HG03558 (cell line): ENCODE data around the gene RPS25.
A peak's percentile ranks its signal among the peaks of the same experiment; 100 is the strongest.
"Not testable (repeated sequence)": the region's sequence is repeated elsewhere in the genome, so short reads cannot be mapped to it uniquely, and the experiment has no call there.

ENCODE experiments used
- ATAC-seq: cut with Tn5 transposase; IDR thresholded peaks from one replicate; pipeline ENCODE4 v1.9.1; 2021; ENCODE audit warnings: moderate number of reproducible peaks; ENCODE audit not compliant: unreplicated experiment; ENCODE audit errors: extremely low read depth

RPS25 gene

DNA sequence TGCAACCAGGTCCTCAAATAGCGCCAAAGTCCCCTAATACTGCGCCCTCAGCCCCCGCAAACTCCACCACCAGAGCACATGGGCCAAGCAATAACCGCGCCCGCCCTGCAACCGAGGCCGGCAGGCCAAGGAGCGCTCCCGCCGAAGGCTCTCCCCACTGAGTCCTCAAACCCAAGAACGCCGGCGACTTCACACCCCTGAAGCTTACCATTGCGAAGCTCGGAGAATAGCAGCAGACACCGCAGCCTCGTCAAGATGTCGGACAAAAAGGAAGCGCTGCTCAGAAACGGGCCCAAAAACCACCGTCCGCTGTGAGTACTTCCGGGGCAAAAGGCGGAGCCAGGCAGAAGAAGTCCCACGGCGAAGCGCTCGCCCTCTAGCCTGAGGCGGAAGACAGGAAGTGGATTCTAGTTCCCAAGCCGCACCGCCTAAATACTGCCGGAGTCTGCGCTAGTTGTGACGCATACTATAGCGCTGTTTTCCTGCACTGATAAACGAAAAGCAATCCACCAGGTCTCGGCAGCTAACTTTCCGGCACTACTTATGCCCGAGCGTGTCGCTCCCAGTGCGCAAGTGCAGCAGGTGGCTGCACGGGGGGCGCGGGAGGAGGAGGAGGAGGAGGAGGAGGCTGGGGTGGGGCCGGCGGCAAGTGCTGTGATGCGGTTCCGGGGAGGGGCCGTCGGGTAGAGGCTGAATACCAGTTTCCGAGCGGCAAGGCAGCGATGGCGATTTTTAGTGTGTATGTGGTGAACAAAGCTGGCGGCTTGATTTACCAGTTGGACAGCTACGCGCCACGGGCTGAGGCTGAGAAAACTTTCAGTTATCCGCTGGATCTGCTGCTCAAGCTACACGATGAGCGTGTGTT, at the start of gene RPS25, which contains the start of gene TRAPPC4:
Gene RPS25, minus strand, starts transcription at position 270 of the 865 bp plus-strand sequence. Its CDS starts 59 bp downstream, at position 211.
Gene TRAPPC4, plus strand, starts transcription at position 693 of the 865 bp plus-strand sequence. Its CDS starts 30 bp downstream, at position 723.
- ATAC-seq = peak; percentile 62

DNA sequence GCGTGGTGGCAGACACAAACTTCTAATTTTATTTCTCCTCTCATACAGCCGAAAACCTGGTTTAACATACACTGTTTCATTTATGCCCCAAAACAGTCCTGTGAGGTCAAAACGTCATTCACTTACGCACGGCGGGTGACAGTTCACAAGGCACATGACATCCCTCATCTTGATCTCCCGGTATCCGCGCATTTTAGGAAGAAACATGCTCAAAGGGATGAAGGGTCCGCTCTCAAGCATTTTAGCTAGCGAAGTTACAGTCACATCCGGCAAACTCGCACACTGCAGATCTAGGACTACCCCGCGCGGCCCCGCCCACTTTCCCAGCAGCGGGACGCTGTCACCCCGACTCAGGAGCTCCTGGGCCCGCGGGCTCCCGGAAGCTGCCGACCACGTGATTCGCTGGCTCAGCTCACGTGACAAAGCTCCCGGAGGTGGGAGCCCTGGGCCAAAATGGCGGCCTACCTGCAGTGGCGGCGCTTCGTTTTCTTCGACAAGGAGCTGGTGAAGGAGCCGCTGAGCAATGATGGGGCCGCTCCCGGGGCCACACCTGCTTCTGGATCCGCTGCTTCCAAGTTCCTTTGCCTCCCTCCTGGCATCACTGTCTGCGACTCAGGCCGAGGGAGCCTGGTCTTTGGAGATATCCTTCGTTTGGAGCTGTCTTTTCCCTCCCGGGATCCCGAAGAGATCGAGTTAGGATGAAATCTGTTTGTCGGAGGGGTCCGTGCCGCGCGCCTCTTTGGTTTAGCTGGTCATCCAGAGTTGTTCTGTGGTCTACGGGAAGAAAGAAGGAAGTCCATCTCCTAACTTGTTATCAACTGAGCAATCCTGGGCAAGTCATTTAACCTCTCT, 49.5 kb upstream of the RPS25 start, which contains the start of gene VPS11:
Gene VPS11, plus strand, starts transcription at position 448 of the 852 bp plus-strand sequence. Its CDS starts 6 bp downstream, at position 454.
- ATAC-seq = peak; percentile 68

DNA sequence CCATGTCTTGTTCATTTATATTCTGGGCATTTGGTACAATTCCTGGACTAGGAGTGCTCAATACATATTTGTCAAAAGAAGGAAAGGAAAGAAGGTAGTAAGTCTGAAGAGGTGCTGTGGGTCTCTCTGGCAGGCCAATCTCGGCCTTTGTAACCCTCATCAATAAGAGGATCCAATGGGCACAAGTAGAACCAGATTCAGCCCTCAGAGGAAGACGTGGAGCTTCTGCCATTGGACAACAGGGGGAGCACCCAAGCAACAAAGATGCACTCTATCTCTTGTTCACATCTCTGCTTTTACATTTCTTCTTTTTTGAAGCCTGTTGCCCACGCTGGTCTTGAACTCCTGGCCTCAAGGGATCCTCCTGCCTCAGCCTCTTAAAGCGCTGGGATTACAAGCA, 47.2 kb upstream of the RPS25 start:
- ATAC-seq = no peak

DNA sequence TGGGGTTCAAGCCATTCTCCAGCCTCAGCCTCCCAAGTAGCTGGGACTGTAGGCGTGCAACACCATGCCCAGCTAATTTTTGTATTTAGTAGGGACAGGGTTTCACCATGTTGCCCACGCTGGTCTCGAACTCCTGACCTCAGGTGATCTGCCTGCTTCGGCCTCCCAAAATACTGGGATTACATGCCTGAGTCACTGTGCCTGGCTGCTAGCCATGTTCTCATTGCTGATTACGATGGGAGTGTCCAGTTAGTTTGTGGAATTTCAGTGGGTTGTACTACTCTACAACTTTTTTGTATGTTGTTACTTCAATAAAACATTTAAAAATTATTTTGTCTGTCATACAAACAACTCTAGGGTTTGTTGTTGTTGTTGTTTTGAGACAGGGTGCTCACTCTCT, 44.6 kb upstream of the RPS25 start:
- no peak for ATAC-seq

DNA sequence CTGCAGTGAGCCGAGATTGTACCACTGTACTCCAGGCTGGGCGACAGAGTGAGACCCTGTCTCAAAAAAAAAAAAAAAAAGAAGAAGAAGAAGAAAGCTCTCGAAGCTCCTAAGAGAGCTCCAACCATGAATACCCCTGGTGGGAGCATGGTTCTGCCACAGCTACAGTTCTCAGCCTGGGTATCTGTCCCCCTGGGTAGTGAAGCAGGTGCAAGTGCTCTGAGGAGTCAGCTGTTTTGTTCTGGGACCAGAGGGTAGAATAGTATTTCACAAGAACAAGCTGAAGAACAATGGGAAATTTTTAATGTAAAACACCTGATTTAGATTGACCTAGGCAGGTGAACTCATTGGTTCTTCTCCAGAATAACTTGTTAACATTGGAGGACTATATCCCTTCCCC, 43.1 kb upstream of the RPS25 start:
- ATAC-seq = no peak

DNA sequence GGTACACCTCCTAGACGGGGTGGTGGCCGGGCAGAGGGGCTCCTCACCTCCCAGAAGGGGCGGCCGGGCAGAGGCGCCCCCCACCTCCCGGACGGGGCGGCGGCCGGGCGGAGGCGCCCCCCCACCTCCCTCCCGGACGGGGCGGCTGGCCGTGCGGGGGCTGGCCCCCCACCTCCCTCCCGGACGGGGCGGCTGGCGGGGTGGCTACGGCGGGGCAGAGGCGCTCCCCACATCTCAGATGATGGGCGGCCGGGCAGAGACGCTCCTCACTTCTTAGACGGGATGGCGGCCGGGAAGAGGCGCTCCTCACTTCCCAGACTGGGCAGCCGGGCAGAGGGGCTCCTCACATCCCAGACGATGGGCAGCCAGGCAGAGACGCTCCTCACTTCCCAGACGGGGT, 41.0 kb upstream of the RPS25 start:
- ATAC-seq = not testable (repeated sequence)

DNA sequence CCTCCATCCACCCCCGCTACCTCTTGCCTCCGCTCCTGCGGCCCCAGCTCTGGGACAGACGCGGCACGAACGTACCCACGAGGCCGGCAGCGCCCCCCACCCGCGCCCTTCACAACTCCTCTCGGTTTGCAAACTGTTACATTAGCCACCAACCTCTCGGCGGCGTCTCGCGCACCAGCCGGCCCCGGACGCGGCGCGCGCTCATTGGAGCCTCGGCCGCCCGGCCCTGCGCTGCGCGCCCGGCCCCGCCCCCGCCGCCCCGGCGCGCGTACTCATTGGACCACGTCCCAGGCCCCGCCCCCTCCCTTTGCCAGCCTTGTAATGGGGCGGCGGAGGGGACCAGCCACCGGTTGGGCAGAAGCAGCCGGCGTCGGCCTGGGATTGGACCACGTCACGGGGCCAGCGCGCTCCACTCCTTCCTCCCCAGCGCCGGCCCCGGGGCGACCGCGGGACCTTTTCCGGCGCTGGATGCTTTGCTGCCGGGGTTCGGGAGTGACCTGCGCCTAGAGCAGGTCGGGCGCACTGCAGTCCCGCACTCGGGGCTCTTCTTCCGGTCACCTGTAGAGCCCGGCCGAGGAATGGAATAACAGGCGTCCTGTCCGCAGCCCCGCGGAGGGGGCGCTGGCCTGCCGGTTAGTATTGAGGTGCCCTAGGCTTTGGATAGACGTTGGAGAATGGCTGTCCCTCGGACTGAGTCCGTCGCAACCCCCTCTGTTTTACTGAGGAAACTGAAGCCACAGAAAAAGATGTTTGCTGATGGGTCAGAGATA, 39.0 kb upstream of the RPS25 start, which contains the start of gene HYOU1:
Gene HYOU1, minus strand, starts transcription at position 206 of the 770 bp plus-strand sequence. CDS start 1,045 bp downstream, outside the sequence.
- ATAC-seq = peak; percentile 85

DNA sequence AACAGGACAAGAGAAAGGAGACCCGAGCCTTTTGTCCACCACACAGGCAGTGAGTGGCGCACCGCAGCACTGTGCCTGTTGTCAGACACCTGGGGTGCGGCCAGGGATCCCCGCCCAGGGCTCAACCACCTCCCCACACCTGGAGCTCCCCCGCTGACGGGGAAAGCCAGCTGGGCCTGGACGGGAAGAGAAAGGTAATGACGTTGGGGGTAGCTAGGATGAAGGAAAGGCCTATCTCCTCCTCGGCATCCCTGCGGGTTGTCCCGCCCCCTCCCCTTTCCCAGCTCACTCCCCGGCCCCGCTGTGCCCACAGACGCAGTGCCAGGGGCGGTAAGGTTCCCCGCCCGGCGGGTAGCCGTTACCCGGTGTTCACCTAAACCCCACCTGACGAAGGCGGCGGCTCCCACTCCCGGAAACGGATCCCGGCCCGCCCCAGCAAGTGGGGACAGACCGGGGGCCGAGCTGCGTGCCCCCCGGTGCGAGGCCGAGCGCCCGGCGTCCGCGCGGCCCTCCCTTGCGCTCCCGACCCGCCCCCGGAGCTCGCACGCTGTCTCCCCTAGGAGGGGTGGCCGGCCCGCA, 38.4 kb upstream of the RPS25 start:
- no peak for ATAC-seq

DNA sequence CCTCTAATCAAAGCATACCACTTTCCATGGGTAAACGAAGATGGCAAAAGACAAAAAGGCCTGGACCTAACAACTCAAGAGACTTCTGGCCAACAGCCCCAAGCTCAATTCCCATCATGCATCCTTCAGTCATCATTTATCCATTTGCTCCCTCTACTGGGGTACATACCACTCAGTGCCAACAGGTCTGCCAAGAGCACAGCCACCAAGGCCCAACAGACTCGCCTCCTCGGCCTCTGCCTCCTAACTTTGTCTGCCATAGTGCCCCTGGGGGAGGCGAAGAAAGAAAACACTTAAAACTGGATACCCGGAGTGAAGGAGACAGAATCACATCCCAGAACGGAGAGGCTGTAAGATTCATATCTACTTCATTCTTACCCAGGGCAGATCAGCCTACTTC, 37.8 kb upstream of the RPS25 start:
- ATAC-seq = no peak

DNA sequence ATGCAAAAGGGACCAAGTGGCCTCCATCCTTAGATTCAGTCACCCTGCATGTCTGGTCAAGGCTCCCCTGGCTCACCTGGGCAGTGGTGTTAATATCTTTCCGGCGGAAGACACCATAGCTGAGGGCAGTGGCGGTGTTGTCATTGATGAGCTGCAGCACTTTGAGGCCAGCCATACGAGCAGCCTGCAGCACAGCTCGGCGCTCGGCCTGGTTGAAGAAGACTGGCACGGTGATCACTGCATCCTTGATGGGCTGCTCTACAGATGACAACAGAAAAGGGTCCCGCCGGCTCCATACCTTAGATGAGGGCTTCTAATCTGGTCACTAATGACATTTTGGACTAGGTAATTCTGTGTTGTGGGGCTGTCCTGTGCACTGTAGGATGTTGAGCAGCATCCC, 36.3 kb upstream of the RPS25 start:
- ATAC-seq = no peak

DNA sequence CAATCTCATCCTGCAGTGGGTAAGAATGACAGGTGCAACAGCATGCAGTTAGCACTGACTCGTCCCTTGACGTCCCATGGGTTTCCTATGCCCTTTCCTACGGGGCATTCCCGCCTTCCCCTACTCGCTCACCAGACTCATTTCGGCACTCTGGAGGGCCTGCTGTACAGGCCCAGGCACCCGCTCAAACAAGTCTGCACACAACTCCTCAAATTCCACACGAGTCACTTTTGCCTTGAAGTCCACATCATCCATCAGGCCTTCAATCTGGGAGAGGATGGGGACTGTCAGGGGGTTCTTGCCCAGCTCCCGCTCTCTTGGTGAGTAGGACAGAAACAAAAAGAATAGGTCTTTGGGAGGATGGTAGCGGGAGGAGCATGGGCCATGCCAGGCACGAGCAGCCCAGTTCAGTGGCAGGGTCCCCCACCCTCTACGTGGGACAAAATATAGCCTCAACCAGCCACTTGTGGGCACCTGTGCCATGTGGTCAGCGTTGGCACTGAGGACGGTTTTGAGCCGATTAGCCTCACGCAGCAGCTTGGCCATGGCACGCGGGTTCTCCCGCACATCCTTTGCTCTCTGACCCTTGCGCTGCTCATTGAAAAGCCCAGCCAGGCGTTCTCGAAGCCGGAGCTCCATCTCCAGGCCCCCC, 34.1 kb upstream of the RPS25 start:
- no peak for ATAC-seq

DNA sequence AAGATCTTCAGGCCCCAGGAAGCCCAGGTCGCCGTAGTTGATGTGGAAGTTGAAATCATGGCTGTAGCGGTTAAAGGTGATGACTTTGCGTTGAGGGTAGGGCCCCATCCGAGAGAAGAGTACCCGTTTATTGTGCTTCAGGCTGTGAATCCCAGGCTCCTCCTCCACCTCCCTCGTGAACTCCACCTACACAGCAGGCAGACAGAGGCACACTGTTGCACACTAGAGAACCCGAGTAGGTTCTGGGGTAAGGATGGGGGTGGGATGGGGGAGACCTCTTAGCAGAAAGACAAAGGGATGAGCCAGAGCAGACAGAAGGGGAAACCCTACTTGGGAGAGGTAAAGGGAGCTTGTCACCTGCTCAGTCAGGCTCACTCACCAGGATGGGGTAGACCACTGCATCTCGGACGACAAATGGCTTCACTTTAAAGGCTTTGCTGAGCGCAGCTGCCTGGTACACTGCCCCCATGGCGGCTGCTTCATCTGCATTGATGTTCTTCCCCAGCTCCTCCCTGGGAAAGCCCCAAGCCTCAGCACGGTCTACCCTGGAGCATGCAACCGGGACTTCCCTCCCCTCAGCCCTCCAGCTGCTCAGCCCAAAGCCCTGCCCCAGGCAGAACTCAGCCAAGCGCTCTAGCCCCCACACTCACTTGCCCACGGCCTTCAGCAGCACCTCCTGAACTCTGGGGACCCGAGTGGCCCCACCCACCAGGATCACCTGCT, 33.5 kb upstream of the RPS25 start:
- ATAC-seq = no peak

DNA sequence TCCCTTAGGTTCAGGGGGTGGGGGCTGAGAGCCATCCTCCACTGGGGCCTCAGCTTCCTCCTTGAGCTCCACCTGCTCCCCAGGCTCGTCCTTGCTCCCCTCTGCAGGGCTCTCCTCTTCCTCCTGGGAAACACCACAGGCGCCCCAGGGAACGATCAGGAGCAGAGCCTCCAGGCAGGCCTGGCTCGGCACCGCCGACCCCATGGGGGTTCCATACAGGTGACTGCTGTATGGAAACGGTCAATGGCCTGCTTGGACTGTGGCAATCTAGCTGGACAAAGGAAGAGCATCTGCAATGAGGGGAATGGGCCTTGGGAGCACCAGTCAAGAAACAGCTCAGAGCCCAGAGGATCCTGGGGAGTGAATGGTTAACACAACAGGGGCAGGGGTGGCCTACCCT, 30.9 kb upstream of the RPS25 start:
- ATAC-seq = no peak

DNA sequence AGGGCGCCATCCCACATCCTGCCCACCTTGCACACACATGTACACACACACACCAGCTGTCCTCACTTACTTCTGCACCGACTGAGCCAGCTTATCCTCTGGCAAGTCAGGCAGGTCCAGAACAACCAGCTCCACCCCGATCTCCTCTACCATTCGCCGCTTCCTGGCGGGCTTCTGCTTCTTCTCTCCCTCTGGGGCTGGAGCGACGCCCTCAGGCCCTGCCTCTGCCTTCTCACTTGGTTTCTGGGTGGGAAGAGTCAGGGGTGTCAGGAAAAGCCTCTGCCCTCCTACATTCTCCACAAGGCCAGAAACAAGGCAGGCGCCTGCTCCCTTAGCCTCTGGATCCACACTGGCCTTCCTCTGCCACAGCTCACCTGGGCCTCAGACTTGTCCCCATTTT, 30.5 kb upstream of the RPS25 start:
- no peak for ATAC-seq

DNA sequence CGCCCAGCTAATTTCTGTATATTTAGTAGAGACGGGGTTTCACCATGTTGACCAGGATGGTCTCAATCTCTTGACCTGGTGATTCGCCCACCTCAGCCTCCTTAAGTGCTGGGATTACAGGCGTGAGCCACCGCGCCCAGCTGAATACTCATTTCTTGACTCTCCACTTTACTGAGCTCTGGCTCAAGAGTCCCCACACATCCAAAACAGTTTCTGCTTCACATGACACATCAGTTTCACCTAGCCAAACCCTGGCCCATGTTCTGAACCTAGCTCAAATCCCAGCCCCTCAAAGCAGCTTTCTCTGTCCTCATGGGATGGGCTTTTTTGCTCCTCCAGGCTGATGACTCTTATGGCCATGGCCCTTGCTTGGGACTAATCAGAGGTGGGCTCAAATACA, 29.1 kb upstream of the RPS25 start:
- ATAC-seq = no peak

DNA sequence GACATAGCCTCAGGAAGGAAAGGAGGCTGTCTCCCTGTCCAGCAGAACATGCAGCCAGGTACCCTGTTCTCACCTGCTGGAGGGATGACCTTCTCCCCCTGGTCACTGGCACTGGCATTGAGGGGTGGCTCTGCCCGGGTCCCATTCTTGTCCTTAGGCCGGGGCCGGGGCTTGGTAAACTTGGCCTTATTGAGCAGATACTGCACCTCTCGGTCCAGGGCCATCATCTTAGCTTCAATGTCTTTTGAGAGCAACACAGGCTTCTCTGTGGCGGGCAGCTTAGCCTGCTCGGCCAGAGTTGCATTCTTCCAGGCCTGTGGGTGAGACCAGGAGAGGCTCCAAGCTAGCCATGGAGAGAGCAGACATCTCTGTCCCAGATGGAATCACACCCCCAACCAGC, 28.3 kb upstream of the RPS25 start:
- ATAC-seq = no peak

DNA sequence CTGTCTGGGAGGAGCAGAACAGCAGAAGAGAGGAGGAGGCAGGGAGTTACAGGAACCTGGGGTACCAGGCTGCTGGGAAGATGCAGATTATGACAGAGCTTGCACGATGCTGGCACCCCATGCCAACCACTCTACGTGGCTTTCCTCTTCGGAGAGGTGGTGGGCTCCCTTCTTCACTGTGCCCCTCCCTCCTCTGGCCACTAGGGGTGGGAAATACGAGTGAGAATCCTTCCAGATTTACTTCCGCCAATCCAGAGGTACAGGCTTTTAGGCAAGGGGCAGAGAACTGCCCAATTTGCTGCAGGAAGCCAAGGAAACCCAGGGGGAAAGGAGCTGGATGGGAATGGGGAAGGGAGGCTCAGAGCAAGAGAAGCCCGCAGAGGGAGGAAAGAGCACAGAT, 26.6 kb upstream of the RPS25 start:
- ATAC-seq = no peak

DNA sequence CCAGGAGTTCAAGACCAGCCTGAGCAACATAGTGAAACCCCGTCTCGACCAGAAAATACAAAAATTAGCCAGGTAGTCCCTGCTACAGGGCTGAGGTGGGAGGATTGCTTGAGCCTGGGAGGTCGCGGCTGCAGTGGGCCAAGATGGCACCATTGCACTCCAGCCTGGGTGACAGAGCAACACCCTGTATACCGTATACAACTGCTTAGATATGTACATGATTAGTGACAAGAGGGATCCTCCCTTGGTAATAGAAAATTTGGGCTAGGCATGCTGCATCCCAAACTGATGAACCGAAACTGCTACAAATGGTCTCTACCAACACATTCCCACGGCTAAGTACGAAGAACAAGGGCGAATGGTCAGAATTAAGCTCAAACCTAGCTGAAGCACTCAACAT, 24.8 kb upstream of the RPS25 start:
- no peak for ATAC-seq
